ENCODE data around the gene SMIM1.

SMIM1 gene

GRCh38 chr1:3772715-3773571 lies at the start of gene SMIM1:
Gene SMIM1, plus strand, starts transcription at chr1:3772749. Its CDS starts 2,625 bp downstream, at chr1:3775374.
- DNase-seq = no peak

- DNase-seq = no peak
Measured at GRCh38 chr1:3722846-3723245, 49.7 kb upstream of the SMIM1 start.

- DNase-seq = peak; percentile 61
Measured at GRCh38 chr1:3724416-3725030, 48.0 kb upstream of the SMIM1 start.

- no peak for DNase-seq
Measured at GRCh38 chr1:3725366-3725765, 47.2 kb upstream of the SMIM1 start.

- no peak for DNase-seq
Measured at GRCh38 chr1:3727042-3727824, 45.3 kb upstream of the SMIM1 start.

GRCh38 chr1:3727825-3728776 lies 44.4 kb upstream of the SMIM1 start:
- DNase-seq = no peak

GRCh38 chr1:3729594-3730542 lies 42.7 kb upstream of the SMIM1 start:
- DNase-seq = no peak

GRCh38 chr1:3730543-3731247 lies 41.9 kb upstream of the SMIM1 start:
- no peak for DNase-seq

- DNase-seq = no peak
Measured at GRCh38 chr1:3731583-3732433, 40.7 kb upstream of the SMIM1 start.

- no peak for DNase-seq
Measured at GRCh38 chr1:3732434-3733093, 40.0 kb upstream of the SMIM1 start.

GRCh38 chr1:3733094-3733882 lies 39.3 kb upstream of the SMIM1 start:
- no peak for DNase-seq

- no peak for DNase-seq
Measured at GRCh38 chr1:3733883-3734589, 38.5 kb upstream of the SMIM1 start.

- no peak for DNase-seq
Measured at GRCh38 chr1:3734602-3735001, 37.9 kb upstream of the SMIM1 start.

- DNase-seq = no peak
Measured at GRCh38 chr1:3735027-3735681, 37.4 kb upstream of the SMIM1 start.

GRCh38 chr1:3735688-3736087 lies 36.9 kb upstream of the SMIM1 start:
- DNase-seq = no peak

GRCh38 chr1:3736131-3736561 lies 36.4 kb upstream of the SMIM1 start:
- DNase-seq = no peak

GRCh38 chr1:3736708-3737107 lies 35.8 kb upstream of the SMIM1 start:
- DNase-seq = no peak
